ENCODE measurements around the gene POLD2. TPM values are rescaled to one million over a fixed set of nuclear protein-coding genes. Genes with fewer than 3 reads are reported as not detected.

Gene POLD2
- total and polyA plus RNA-seq, 2 donors (not counting 3 experiments of a cell fraction or from before 2014, with no cell fraction given) = 96.5 to 122 TPM

DNA sequence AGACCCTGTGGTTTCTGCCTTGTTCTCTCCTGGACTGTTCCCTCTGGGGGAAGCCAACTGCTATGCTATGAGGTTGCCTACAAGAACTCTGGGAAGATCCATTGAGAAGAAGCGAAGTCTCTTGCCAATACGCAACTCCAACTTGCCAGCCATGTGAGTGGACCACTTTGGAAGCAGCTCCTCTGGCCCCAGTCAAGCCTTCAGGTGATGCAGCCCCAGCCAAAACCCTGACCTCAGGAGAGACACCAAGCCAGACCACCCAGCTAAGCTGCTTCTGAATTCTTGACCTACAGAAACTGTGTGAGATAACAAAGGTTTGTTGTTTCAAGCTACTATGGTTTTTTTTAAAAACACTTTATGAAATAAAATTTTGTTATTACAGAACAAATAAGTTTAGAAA is 38.0 kb upstream of the POLD2 start:
- Histone ChIP-seq H3K79me2 (ENCODE audit: control insufficient read depth, insufficient read depth, low read length) (no peaks in the 10 kb centered on the region), H3K27ac (ENCODE audit: insufficient read depth, low read depth, low read length) (no peak overlapping the region), H3K4me2 (ENCODE audit: insufficient read depth, low read length) (no peak overlapping the region), H2AFZ (ENCODE audit: low read depth, low read length) (no peak overlapping the region), H4K20me1 (replicated peaks; ENCODE audit: control insufficient read depth, extremely low read depth, insufficient read depth, low read length) (no peaks in the 10 kb centered on the region), H3K36me3 (ENCODE audit: control insufficient read depth in 2 of 2, extremely low read depth in 1 of 2, insufficient read depth in 2 of 2, low read length in 2 of 2) (no peaks in the 10 kb centered on the region), H3K9me3 (replicated peaks; ENCODE audit: control insufficient read depth, insufficient read depth, low read length) (no peaks in the 10 kb centered on the region), H3K4me1 (ENCODE audit: control insufficient read depth, extremely low read depth, insufficient read depth, low read length) (no peaks in the 10 kb centered on the region), H3K4me3 (replicated peaks in 1 of 3; ENCODE audit: insufficient read depth in 1 of 3, low read depth in 1 of 3, low read length in 3 of 3) (no peak overlapping the region), H3K9me1 (replicated peaks; ENCODE audit: control insufficient read depth, extremely low read depth, insufficient read depth, low read length) (no peaks in the 10 kb centered on the region), H3K9ac (replicated peaks; ENCODE audit: extremely low read depth, insufficient read depth, low read length) (no peak overlapping the region), H3K27me3 (ENCODE audit: control insufficient read depth in 2 of 2, insufficient read depth in 2 of 2, low read length in 2 of 2) (peaks cover 19 to 25% of the 10 kb centered on the region in 2 experiments)
- CTCF ChIA-PET = no interaction called here
- BruUV-seq (replicated peaks) = no TSS peak
- dilution Hi-C loops (cut with MboI; ENCODE audit: extremely low pct_ligation_motif_present, low sequenced_read_pairs) (no loop called here), intact Hi-C loops (cut with micrococcal nuclease) (no loop called here)
- FAIRE-seq (no peak), DNase-seq (ENCODE audit: low read depth, low spot score) (no peak)
- POLR2A ChIA-PET = no interaction called here
- TF ChIP-seq MYC (IDR thresholded peaks at IDR 0.05; ENCODE audit: low read depth, low read length) (no peak), EZH2 (IDR thresholded peaks at IDR 0.05; ENCODE audit: borderline replicate concordance, low read depth, low read length, severe bottlenecking) (no peak), POLR2AphosphoS5 (IDR thresholded peaks at IDR 0.05; ENCODE audit: insufficient read depth, low read depth, low read length) (no peak), FOS (IDR thresholded peaks at IDR 0.05; ENCODE audit: borderline replicate concordance, insufficient read depth, low read length) (no peak), GATA2 (IDR thresholded peaks at IDR 0.05; ENCODE audit: insufficient read depth, insufficient read length, low read depth, low read length) (no peak), JUN (IDR thresholded peaks at IDR 0.05; ENCODE audit: borderline replicate concordance, insufficient read depth, insufficient read length, low read depth) (no peak), POLR2A (IDR thresholded peaks at IDR 0.05; ENCODE audit: low read depth, low read length) (no peak)
- TF ChIP-seq, protein P1, sequence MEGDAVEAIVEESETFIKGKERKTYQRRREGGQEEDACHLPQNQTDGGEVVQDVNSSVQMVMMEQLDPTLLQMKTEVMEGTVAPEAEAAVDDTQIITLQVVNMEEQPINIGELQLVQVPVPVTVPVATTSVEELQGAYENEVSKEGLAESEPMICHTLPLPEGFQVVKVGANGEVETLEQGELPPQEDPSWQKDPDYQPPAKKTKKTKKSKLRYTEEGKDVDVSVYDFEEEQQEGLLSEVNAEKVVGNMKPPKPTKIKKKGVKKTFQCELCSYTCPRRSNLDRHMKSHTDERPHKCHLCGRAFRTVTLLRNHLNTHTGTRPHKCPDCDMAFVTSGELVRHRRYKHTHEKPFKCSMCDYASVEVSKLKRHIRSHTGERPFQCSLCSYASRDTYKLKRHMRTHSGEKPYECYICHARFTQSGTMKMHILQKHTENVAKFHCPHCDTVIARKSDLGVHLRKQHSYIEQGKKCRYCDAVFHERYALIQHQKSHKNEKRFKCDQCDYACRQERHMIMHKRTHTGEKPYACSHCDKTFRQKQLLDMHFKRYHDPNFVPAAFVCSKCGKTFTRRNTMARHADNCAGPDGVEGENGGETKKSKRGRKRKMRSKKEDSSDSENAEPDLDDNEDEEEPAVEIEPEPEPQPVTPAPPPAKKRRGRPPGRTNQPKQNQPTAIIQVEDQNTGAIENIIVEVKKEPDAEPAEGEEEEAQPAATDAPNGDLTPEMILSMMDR (IDR thresholded peaks at IDR 0.05; ENCODE audit: extremely low read depth in 1 of 2, insufficient read depth in 1 of 2, low read depth in 1 of 2, low read length in 2 of 2) = no peak
- TF ChIP-seq, protein P2, sequence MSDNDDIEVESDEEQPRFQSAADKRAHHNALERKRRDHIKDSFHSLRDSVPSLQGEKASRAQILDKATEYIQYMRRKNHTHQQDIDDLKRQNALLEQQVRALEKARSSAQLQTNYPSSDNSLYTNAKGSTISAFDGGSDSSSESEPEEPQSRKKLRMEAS (IDR thresholded peaks at IDR 0.05; ENCODE audit: insufficient read depth, insufficient read length) = no peak
